Stimulated activated CD4-positive, alpha-beta T cell treated with anti-CD3 and anti-CD28 coated beads, Interleukin-2, amount 100 ng/mL, for 24 hours (primary cell): ENCODE measurements around the gene P3H2.

Experiments used
- DNase-seq, 2 donors: peaks; one replicate each; pipeline ENCODE4 v3.0.0-alpha.2; 2020

P3H2 gene

DNA sequence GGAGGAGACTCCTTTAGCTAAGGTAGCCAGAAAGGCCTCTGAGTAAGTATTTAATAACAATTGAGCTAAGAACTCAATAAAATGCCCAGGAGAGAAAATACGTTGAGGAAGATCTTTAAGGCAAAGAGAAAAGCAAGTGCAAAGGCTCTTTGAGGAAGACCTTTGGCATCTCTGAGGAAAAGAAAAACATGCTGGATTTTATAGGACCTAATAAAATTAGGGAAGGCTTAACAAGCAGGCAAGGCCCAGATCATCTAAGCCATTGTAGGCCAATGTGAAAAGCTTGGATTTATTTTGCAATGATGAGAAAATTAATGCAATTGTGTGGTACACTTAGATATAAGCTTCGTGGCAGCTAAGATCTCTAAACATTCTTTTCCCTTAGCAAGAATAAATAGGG, 75.7 kb downstream of the P3H2 start:
- no peak for DNase-seq

DNA sequence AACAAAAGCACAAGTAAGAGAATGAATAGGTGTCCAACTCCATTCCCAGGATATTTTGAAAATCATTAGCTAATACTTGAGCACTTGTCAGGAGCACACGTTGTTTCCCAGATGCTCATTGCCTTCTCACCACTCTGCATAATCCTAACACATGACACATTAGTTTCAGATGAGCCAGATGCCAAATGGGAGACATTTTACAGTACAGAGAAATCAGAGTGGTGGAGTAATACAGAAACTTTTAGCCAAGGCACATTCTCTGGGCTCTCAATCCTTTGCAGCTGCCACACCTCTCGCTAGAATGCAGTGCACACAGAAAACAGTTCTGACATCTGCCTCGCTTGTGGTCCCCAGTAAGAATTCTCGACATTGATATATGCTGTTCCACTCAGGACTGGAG, 76.6 kb downstream of the P3H2 start:
- DNase-seq, result no peak

DNA sequence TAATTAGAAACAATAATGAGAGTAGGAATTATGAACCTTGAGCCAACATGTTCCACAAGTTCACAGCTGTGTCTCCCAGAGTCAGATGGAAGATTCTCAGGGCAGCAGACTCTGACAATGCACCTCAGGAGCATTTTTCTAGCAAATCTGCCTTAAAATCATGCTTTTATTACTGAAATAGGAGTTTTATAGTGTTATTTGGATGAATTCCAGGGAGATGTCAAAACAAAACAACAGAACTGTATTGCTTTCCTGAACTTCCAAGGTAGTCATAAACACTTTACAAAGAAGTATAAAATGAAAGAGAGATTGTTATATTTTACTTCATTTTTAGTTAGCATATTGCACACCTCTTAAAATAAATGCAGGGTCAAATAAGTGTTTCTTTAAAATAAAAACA, 77.0 kb downstream of the P3H2 start:
- no peak for DNase-seq

DNA sequence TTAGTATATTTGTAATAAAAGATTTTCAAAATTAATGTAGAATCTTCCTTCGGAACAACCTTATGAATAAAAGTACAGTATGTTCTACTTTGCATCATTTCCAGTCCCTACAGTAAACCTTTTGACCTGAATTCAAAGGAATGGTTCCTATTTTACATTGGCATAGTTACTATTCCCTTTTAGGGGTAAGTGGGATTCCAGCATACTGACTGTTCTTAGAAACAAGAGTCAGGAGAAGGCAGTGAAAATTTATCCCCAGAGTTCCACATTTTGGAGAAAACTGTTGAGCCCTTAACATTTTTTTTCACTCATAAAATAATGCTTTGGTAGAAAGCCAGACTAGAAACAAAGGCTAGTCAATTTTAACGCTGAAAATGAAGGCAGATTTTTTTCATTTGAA, 78.1 kb downstream of the P3H2 start:
- DNase-seq, result no peak

DNA sequence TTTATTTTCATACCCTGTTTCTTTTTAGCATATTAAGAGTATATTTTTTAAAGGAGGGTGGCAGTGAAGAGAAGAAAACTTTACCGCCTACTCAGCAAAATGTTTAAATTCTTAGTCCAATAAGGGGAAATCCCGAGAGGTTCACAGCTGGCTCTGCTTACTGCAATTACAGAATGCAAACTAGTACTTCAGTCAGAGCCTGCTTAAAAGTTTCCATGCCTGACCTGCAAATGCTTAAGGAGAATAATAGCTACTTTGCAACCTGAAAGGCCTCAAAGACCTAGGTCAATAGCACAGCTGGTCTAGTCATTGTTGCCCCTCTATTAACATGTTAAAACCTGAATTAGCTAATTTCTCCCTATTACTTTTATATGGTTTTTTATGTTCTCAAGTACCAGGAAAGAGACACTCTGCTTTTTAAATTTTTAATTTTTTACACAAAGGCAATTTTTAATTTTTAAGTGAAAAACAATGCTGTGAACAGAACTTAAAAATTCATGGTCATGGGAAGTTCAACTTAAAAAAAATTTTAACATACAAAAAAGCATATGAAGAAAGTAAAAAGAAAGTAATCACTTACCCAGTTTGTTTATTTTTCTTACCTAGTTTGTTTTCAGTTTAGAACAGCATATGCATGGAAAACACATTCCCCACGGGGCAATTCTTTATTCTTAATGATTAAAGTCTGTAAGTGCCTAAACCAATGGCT, 79.2 kb downstream of the P3H2 start:
- DNase-seq, result no peak

DNA sequence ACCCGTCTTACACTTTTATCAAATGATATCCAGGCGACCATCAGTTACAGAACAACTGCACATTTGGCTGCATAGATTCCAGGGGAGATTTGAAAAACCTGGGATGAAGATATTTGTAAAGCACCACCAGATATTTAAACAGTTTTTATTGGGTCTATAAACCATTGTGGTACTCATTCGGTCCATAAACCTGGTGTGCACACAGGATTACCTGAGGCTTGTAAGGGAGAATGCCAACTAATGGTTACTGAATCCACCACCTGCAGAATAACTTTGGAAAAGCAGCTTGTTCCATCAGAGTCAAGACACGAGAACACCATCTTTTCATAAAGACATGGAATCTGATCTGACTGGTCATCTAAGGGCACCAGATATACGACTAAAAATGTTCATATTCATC, 80.6 kb downstream of the P3H2 start:
- DNase-seq, result no peak

DNA sequence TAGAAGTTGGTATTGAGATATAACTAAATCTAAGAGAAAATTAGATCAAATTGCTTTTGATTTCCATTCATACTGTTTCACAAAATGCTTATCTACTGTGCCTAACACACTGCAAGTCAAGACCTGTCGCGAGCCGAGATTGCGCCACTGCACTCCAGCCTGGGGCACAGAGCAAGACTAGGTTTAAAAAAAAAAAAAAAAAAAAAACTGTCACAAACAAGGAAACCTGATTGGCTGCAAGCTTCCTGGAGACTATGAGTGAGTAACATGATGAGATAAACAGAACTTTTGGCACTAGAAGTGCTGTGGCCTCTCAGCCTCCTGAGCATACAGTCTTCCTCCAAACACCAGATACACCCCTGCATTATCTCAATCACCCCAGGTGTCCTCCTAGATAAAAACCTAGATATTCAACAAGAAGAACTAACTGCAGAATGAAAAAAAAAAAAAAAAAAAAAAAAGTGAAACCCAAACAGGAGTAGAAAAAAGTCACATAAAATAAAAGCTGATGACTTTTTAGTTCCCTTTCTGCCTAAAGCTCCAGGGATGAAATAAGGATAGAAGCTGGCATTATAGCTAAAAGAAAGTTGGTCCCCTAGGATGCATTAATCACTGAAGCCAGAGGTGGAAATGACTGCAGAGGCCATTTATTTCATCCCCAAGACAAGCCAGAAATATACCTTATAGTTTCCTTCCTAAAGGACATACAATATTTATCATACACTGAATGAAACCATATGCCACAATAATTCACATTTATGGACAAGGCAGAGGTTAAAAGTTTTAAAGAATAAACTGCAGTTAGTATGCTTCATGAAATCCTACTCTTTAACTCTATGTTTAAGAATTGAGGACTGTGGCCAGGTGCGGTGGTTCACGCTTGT, 82.4 kb downstream of the P3H2 start:
- DNase-seq, result no peak

DNA sequence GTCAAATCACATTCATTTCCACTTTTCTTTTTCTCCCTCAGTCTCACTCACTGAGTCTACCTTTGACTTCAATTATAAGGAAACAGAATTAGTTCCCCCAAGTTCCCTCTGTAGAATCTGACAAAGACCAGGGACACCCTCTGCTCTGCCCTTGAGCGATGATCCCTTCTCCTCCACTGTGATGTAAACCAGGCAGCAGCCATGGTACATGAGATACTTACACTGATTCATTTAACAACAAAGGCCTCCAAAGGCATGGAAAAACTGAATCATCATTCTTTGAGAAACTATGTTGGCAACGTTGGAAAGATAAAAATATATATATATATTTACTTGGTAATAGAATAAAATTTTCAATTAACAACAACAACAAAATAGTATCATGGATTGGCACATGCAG, 84.1 kb downstream of the P3H2 start:
- no peak for DNase-seq

DNA sequence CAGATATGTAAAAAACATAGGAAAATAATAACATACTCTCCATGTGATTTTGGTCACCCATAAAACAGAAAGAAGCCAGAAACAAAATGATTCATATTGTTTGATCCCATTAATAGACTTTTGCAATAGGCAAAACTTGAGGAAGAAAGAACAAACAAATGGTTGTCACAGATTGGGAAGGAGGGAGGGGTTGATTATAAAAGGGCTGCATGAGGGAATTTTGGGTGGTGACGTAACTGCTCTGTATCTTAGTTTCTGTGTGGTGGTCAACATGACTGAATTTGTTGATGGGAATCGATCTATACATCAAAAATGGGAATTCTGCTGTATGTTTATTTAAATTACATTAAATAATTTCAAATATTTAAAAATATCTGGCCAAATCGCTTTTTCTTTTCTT, 86.3 kb downstream of the P3H2 start:
- no peak for DNase-seq

DNA sequence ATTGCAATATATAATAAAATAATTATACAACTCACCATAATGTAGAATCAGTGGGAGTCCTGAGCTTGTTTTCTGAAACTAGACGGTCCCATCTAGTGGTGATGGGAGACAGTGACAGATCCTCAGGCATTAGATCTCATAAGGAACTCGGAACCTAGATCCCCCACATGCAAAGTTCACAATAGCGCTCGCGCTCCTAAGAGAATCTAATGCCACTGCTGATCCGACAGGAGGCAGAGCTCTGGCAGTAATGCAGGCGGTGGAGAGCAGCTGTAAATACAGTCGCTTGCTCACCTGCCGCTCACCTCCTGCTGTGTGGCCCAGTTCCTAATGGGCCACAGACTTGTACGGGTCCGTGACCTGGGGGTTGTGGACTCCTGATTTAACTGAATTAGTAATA, 87.8 kb downstream of the P3H2 start:
- no peak for DNase-seq

DNA sequence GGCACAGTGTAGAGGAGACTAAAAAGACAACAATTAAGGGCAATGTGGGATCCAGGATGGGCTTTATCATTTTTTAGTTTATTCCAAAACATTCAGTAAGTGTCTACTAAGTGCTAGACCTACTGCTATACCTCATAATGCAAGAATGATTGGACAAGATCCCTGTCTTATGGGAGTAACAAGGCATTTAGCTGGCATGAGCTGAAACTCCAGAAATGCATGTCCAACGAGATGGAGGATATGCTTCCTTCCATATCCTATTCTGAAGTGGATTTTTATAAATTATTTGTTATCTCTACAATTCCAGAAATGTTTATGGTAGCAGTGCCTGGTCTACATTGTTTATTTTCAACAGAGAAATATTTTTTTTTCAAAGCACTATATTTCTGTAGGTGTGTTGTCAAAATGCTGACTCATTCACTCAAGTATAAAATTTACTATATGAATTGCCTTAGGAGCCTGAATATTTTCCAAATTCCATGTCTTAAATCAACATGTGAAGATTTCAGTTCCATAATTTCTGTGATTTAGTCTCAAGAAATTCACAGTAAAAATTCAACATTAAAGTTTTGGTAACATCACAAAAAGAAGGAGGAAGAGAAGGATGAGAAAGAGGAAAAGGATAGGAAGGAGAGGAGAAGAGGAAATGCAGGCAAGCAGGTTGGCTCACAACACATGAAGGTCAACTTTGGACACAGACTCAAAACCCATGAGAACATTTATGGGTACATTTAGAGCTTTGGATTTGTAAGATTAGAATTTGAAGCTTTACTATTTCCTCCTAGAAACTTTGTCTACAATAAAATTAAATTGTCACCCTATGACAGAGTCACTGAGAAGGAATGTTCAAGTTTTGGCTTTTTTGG, 88.6 kb downstream of the P3H2 start:
- DNase-seq, result no peak

DNA sequence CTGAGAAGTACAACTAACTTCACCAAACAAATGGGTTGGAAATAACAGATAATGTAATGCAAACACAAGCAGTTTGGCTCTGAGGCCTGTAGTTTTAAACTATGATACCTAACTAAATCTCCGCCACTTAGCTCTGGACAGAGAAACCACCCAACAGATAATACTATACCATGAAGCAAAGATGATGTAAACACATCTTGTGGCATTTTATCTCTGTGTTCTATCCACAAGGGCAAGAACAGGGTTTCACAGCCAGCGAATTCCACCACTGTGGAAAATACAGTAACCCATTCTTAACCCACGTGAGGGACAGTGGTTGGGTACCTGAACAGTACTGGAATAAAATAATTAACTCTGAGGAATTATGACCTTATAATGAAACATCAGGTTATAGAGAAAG, 93.6 kb downstream of the P3H2 start:
- no peak for DNase-seq

DNA sequence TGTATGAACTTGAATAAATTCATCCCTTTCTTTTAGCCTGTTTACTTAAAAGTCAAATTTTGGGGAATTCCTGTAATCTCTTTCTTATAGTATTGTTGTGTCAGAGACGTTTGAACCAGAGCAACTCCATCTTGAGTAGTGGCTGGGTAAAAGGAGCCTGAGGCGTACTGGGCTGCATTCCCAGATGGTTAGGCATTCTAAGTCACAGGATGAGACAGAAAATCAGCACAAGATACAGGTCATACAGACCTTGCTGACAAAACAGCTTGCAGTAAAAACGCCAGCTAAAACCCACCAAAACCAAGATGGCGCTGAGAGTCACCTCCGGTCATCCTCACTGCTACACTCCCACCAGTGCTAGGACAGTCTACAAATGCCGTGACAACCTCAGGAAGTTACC, 94.5 kb downstream of the P3H2 start:
- DNase-seq, result no peak

DNA sequence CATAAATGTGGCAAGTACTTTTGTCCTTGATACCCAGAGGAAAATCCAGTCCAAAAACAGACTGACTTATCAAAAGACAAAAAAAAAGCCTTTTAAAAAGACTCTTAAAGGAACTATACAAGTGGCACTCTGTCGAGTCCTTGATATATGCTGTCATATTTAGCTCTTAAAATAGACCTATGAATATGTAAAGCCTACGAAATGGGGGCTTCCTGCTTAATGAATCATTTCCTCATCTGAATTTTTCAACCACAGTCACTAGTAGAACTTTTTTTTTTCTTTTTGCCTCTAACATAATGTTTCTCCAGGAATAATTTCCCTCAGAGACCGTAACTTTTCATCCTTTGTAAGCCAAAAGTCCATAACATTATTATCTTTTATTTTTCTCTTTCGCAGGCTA, 95.8 kb downstream of the P3H2 start:
- no peak for DNase-seq

DNA sequence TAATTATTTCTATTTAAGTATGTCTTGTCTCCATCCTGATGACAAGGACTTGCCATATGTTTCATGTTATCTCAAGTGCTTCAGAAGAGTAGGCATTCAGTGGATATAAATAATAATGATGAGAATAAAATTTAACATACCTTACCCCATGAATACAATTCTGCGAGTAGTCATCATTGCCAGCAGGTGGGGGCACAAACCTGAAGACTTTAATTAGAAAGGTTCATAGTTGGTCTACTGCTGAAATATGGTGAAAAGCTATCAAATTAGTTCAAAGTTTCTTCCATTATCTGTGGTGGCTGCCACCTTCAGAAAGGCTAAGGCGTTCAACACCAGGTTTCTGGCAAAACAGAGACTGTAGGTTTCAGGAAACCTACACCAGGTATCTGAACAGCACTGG, 100.9 kb downstream of the P3H2 start:
- DNase-seq, result no peak

DNA sequence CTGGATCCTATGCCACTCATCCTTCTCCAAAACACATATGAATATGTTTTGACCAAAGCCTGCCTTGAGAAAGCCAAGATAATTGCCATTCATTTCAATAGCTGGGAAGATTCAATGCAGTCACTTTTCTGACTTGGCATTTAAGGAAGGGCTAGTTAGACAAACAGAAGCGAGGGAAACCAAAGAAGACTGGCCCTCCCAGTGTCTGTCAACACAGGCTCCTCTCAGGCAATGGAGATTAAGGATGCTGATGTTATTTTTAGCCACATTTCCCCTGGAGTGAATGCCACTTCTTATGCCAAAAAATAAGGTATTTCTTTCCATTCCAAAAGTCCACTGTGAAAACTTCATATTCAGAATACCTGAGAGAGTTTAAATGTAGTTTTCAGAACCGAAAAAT, 101.7 kb downstream of the P3H2 start:
- DNase-seq, result no peak

DNA sequence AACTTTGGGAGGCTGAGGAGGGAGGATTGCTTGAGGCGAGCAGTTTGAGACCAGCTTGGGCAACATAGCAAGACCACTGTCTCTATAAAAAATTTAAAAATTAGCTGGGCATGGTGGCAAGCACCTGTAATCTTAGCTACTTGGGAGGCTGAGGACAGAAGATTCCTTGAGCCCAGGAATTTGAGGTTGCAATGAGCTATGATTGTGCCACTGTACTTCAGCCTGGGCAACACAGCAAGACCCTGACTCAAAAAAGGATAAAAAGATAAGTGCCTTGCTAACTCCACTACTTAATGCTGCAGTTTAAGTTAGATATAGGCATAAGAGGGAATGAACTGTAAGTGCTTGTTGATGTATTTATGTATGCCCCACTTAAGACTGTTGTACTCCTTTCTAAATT, 102.2 kb downstream of the P3H2 start:
- no peak for DNase-seq

DNA sequence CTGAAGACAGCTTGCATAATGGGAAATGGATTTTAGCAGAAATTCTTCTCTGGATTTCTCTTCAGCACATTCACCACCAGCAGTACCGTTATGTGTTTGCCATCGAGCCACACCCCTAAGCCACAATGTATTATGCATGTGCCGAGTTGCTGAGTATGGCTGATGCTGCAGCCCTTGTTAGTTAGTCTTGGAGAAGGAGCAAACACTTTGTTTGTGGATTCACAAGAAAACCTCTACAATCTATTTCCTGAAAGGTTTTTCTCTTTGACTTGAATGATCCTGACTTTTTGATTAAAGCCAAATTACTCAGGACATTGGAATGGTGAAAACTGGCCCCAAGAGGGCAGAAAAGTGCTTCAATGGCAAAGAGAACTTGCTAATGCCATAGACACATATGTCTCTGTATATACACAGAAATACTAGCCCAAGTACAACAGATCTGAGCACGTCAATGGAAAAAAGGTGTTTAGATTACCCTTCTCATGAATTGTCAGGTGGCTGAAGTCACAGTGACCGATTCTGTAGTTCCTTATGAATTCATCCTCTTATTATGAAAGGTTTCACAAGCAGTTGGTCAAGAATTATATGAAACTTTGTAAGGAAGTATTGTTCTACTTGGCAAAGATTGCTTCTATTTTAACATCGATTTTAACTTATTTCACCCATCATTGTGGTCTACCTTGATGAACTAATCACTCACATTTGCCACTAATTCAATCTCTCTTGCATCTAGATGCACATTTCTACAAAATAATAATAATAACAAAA, 103.0 kb downstream of the P3H2 start:
- no peak for DNase-seq

DNA sequence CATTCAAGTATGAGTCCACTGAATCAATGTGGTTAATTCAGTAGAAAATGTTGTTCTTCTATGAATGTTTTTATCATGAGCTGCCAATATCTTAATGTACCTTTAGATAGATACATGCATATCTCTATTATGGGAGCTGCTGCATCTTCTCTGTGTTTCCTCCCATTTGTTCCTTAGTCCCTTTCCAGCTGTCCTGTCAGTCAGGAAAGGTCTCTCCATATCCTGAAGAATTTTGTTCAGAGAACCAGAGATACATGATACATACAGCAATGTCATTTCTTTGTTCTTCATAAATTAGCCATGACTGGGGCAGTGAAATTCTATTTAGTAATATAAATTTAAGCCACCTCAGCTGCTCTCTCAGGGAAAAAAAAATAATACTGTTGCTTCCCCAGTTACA, 103.7 kb downstream of the P3H2 start:
- no peak for DNase-seq

DNA sequence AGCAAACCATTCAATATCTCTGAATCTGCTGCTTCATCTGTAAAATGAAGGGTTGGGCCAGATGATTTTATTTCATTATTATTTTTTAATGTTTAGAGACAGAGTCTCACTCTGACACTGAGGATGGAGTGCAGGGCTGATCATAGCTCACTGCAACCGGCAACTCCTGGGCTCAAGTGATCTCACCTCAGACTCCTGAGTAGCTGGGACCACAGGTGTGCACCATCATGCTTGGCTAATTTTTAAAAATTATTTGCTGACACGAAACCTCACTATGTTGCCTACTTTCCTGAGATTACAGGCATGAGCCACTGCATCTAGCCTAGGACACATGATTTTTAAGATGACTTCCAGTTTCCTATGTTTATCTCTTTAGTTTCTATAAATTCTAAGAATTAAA, 105.8 kb downstream of the P3H2 start:
- no peak for DNase-seq

DNA sequence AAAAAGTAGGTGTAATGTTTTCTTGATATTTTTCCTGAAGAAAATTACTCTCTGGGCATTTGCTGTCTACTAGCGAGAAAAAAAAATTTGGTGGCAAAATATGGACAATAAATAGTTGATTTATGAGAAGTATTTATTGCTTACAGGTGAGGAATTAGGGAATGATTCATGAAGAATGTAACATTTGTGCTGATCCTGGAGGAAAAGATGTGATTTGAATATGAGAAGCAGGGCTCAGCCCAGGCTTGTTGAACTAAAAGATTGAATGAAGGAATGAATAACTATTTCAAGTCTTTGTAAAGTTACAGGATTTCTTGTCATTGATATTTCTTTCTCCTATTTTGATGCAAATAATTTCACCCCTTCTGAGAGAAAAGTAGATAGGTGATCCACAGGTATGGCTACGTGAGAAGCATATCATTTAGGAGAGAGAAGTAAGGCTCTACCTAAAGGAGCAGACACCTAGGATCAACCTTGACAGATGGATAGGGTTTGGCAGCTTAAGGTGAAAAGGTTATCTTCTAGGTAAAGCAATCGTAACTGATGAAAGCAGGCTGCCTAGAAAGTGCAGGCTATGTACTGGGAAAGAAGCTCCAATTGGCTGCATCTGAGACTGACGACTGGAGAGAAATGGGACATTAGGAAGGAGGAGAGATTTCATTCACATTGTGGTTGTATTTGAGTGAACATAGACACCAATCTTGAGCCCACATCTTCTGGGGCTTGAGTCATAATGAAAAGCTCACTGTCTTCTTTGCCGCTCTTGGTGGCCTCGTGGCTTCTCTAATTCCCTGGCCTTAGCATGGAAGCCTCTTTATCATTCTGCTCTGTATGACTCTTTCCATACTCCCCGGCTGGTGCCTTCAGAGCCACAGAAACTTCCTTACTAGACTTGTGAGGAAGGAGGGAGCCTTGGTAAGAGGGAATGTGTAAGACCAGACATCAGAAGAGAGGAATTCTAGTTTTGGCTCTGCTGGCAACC, 106.5 kb downstream of the P3H2 start:
- DNase-seq, result no peak

DNA sequence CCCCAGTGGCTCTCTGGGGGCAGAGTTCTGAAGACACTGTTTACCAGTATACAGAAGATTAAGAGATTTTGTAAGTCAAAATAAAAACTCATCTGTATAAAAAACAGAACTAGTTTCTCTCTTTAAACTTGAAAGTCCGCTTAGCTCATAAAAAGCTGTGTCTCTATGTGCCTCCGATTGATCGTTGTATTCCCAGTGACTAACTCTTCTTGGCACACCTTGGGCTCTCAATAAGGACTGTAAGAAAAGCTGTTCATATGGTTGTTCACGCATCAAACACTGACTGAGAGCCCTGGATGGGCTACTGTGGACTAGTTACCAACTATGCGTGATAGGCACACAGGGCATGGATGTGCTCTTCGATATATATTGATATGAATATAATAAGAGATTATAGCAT, 107.9 kb downstream of the P3H2 start:
- DNase-seq, result no peak
